Caki2 (cell line): ENCODE results near the gene RTN4RL2. TPM values are rescaled to one million over a fixed set of nuclear protein-coding genes. Genes with fewer than 3 reads are reported as not detected.

ENCODE experiments used
- DNase-seq: peaks from one replicate; pipeline ENCODE4 v3.0.0-alpha.2; 2015; ENCODE audit warnings: low read depth
- in situ Hi-C: cut with HindIII; loops from 2 replicates; pipeline ENCODE4 v1.10.0; 2016; ENCODE audit warnings: low sequenced_read_pairs, low pct_unique_long_range_greater_than_20kb, mixed read lengths
- total RNA-seq: library from RNA; depleted of rRNA; stranded (reverse); fragments of >200 nt; shearing (Covaris generic); gene quantifications from 2 replicates; pipeline ENCODE4 v1.2.3, GENCODE V29; 2014; ENCODE audit warnings: low replicate concordance

Gene RTN4RL2
- total RNA-seq, 1 experiment from 2014 or later = not detected

GRCh38 chr11:57487920-57488659, 27.8 kb downstream of the RTN4RL2 start:
- in situ Hi-C loops = no loop called here
- DNase-seq = no peak

DNA sequence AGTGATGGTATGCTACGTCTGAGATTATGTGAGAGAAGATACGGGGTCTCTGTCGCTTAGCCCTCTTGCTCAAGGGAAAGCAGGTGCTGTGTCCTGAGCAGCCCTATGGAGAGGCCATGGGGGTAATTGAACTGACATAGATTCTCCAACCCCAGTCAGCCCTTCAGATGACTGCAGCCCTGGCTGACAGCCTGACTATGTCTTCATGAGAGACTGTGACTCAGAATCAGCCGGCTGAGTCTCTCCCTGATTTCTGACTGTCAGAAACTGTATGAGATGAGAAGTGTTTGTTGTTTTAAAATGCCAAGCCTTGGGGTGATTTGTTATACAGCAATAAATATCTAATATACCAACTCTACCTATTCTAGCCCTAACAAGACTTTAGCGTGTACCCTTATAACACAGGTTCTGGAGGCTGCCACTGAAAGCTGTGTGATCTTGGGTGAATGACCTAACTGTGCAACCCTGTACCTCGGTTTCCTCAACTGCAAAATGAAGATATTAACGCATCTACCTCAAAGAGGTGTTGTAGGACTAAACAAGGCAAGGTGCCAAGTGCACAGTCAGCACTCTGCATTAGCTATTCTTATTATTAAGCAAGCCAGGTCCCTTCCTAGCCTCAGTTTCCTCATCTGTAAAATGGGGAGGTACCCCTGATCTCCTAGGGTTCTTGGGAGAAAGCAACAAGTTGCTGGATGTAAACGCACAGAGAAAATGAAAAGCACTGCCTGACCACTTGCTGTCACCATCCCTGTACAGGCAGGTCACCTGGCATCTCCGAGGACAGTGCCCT, 30.3 kb downstream of the RTN4RL2 start:
- DNase-seq = no peak
- in situ Hi-C loops = no loop called here

DNA sequence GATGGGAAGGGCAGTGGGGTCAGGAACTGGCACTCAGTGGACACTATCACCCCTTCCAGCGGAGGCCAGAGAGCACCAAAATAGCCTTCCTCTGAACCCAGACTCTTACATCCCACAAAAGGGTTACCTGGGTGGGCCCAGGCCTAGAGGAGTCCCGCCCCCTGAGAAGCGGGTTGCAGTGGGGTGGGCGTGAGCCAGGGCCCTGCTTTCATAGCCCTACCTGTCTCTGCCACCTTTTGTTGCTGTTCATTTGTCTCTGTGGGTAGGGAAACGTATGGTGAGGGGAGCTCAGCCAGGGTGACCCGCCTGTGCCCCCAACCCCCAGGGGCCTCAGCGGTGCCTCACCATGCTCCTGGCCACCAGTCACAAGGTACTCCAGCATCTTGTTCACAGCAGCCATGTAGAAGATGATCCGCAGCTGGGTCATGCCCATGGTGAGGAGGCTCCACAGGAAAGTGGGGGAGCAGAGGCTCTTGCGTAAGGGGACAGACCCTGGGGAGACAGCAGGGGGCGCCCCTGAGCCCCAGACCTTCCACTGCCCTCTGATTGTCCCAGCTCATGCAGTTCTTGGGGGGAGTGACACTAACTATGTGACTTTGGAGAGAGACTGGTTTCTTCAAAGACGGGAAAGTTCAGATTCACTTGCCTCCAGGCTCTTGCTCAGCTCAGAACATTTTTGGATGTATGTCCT, 31.2 kb downstream of the RTN4RL2 start:
- no peak for DNase-seq
- in situ Hi-C loops = no loop called here

DNA sequence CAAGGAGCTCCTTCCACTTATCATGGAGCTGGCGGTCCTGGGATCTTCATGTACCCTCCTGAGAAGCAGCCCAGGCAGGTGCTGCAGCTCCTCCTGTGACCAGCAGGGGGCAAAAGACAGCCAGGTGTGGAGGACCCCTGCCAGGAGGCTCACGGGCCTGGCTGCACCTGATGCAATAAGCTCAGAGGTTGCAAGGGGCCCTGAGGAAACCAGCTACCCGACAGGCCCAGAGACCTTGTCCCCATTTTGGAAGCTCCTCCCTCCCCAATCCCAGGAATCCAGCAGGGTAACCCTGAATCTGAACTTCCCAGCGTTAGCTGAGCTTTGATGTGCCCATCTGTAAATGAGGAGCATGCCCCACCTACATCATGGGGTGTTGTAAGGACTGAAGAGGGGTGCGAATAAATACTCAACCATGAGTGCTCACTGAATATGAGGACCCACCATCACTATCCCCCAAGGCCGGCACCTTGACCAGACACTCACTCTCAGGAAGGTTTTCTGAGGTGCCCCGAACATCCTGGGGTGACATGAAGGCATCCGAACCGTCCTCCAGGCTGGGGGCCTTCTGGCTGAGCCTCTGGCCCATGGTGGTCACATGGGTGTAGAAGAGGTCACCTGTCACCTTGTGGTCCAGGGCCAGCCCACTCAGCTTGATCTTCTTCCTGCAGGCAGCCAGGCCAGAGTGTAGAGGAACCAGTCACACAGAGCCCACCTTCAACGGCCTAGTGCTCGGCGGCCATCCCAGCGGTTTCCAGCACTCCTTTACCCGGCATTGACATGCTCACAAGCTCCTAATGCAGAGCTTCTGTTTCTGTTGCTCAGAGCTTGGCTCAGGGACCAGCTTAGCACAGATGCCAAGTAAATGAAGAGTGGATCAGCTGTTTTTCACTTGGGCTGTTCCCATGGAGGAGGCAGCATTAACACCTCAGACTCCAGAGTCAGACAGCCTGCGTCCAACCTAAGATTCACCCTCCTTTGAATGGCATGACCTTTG, 33.5 kb downstream of the RTN4RL2 start:
- DNase-seq = peak; percentile 38
- in situ Hi-C loops = no loop called here

DNA sequence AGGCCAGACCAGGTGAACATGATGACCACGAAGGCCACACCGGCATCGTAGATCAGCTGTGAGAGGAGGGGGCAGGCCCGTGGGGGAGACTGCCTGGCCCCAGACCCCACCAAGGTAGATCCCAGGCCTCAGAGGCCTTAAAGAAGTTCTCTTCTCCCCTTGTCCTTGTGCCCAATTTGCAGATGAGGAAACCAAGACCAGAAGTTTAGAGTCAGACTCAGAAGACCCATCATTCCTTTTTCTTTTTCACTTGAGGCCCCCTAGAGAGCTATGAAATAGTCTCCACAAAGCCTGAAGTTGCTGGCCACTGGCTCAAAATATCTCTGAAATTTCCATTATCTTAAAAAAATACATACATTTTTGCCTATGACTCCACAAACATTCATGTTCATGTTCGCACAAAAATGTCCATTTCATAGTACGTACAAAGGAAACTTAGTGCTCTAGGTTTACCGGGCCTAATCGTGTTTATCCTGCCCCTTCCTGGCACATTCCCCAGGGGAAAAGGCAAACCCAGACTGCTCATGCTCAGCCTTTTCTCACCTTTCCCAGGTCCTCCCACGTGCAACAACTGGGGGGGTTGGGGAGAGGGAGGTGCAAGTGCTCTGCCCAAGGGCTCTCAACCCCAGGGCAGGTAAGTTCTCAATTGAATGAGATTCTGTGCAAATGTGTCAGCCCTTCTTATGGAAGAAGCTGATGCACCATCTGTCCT, 35.9 kb downstream of the RTN4RL2 start:
- no peak for DNase-seq
- in situ Hi-C loops = no loop called here

- in situ Hi-C loops = no loop called here
- no peak for DNase-seq
Observed at GRCh38 chr11:57497303-57498247, 37.2 kb downstream of the RTN4RL2 start.

DNA sequence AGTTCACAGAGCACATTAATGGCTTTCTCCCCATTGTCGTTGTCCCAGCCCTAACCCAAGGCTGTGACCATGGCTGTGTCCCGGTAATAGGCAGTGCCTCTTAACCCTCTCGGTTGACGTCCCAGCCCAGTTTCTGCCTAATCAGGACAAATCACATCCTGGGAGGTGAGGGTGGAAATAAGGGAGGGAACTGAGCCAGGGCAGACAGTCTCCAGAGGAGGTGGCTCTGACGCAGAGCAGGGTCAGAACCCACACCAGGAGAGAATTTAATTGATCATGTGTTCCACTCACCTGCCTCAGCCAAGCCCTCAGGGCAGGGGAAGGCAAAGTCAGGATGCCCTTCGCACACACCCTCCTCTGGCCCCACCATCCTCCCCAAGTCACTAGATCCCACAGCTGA, 38.2 kb downstream of the RTN4RL2 start:
- in situ Hi-C loops = no loop called here
- DNase-seq = no peak

DNA sequence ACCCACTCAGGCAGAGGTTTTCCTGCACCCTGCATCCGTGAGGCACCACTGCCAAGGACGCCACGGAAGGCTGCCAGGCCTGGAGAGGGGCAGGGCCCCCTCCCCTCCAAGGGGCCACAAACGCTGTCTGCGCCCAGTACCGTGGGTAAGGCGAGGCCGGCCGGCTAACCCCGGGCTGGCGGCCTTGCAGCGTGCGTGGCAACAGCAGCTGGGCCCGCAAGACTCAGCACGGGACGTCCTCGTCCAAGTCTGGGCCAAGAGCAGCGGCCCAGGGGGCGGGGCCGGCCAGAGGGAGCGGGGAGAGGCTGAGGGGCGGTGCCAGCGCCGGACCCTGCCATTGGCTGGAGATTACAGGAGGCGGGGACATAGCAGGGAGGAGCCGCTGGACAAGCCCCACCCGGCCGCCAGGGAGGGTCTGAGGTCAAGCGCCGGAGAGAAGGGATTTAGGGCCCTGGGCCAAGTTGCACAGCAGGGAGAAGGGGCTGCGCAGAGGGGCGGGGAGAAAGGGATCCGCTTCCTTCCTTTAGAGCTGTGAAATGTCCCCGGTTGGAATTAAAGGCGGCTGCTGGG, 39.2 kb downstream of the RTN4RL2 start:
- peak; percentile 78 for DNase-seq
- in situ Hi-C loops = no loop called here

- in situ Hi-C loops = no loop called here
- no peak for DNase-seq
Observed at GRCh38 chr11:57499983-57500461, 39.7 kb downstream of the RTN4RL2 start.

- no peak for DNase-seq
- in situ Hi-C loops = no loop called here
Observed at GRCh38 chr11:57500515-57500914, 40.2 kb downstream of the RTN4RL2 start.

- DNase-seq = no peak
- in situ Hi-C loops = no loop called here
Observed at GRCh38 chr11:57500926-57501325, 40.6 kb downstream of the RTN4RL2 start.

GRCh38 chr11:57501953-57502352, 41.6 kb downstream of the RTN4RL2 start:
- DNase-seq = no peak
- in situ Hi-C loops = no loop called here

GRCh38 chr11:57502376-57502775, 42.0 kb downstream of the RTN4RL2 start:
- no peak for DNase-seq
- in situ Hi-C loops = no loop called here

GRCh38 chr11:57502870-57503269, 42.5 kb downstream of the RTN4RL2 start:
- in situ Hi-C loops = no loop called here
- no peak for DNase-seq

DNA sequence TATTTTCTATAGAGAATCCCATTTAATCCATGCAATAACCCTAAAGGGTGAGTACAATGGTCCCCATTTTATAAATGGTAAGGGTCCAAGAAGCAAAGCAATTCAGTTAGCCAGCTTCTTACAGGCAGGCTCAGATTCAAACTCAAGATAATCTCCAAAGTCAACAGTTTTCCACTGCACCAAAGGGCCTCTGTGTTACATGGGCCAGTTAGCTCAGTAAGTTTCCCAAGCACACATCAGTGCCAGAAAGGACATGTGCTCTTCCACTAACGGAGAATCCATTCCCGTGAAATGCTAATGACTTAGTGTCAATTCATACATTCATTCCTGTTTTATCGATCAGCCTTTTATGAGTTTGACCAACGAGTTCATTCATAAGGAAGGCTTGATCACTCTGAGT, 44.2 kb downstream of the RTN4RL2 start:
- in situ Hi-C loops = no loop called here

DNA sequence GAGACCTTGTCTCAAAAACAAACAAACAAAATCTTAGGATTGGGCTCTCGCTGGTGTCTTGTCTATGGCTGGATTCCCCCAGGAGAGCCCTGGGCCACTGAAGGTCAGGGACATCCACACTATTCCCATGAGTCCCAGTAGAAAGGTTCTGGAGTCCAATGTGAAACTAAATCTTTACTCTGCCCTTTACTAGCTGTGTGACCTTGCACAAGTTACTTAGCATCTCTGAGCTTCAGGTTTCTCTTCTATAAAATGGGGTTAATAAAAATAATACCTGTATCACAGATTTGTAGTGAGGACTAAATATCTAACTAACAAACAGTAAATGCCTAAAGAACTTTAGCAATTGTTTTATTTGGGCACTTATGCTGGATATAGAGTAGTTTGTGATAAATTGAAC, 46.2 kb downstream of the RTN4RL2 start:
- no peak for DNase-seq
- in situ Hi-C loops = no loop called here

More for the DNA sequence above, 44.2 kb downstream of the RTN4RL2 start:
- no peak for DNase-seq
